ENCODE results near the gene SSTR4.

DNA sequence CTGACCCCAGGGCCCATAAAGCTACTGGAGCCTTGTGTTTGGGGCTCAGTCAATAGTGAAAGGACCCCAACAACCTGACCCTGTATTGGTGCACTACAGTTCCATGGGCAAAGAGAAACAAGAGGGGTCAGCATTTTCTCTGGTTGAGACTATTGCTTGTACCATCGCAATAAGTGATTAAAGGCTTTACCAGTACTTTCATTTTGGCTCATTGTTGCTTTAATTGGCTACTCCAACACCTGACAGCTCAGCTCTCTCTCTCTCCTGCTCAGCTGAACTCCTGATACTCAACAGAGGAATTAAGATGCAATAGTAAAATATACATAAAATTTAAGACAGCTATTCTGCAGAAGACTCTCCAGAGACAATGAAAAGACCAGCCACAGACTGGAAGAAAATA is 33.2 kb downstream of the SSTR4 start:
- TF ChIP-seq, protein P1, sequence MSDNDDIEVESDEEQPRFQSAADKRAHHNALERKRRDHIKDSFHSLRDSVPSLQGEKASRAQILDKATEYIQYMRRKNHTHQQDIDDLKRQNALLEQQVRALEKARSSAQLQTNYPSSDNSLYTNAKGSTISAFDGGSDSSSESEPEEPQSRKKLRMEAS (IDR thresholded peaks at IDR 0.05): no peak
- TF ChIP-seq SNRNP70 (IDR thresholded peaks at IDR 0.05; ENCODE audit: low read depth, low read length) (no peak), FOXA1 (IDR thresholded peaks at IDR 0.05) (no peak), FOXA1 (CRISPR knock-in tag; IDR thresholded peaks at IDR 0.05) (no peak), RNF2 (conservative IDR thresholded peaks at IDR 0.05; ENCODE audit: low read depth) (no peak), ZNF652 (CRISPR knock-in tag; IDR thresholded peaks at IDR 0.05; ENCODE audit: borderline replicate concordance, low read depth) (no peak), ZKSCAN1 (IDR thresholded peaks at IDR 0.05; ENCODE audit: low read length) (no peak), MTA3 (CRISPR knock-in tag; IDR thresholded peaks at IDR 0.05) (no peak)
- TF ChIP-seq, protein P2, sequence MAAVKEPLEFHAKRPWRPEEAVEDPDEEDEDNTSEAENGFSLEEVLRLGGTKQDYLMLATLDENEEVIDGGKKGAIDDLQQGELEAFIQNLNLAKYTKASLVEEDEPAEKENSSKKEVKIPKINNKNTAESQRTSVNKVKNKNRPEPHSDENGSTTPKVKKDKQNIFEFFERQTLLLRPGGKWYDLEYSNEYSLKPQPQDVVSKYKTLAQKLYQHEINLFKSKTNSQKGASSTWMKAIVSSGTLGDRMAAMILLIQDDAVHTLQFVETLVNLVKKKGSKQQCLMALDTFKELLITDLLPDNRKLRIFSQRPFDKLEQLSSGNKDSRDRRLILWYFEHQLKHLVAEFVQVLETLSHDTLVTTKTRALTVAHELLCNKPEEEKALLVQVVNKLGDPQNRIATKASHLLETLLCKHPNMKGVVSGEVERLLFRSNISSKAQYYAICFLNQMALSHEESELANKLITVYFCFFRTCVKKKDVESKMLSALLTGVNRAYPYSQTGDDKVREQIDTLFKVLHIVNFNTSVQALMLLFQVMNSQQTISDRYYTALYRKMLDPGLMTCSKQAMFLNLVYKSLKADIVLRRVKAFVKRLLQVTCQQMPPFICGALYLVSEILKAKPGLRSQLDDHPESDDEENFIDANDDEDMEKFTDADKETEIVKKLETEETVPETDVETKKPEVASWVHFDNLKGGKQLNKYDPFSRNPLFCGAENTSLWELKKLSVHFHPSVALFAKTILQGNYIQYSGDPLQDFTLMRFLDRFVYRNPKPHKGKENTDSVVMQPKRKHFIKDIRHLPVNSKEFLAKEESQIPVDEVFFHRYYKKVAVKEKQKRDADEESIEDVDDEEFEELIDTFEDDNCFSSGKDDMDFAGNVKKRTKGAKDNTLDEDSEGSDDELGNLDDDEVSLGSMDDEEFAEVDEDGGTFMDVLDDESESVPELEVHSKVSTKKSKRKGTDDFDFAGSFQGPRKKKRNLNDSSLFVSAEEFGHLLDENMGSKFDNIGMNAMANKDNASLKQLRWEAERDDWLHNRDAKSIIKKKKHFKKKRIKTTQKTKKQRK (IDR thresholded peaks at IDR 0.05; ENCODE audit: low read length): no peak
- TF ChIP-seq, protein P3, sequence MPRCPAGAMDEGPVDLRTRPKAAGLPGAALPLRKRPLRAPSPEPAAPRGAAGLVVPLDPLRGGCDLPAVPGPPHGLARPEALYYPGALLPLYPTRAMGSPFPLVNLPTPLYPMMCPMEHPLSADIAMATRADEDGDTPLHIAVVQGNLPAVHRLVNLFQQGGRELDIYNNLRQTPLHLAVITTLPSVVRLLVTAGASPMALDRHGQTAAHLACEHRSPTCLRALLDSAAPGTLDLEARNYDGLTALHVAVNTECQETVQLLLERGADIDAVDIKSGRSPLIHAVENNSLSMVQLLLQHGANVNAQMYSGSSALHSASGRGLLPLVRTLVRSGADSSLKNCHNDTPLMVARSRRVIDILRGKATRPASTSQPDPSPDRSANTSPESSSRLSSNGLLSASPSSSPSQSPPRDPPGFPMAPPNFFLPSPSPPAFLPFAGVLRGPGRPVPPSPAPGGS (CRISPR knock-in tag; IDR thresholded peaks at IDR 0.05): no peak
- TF ChIP-seq, protein P4, sequence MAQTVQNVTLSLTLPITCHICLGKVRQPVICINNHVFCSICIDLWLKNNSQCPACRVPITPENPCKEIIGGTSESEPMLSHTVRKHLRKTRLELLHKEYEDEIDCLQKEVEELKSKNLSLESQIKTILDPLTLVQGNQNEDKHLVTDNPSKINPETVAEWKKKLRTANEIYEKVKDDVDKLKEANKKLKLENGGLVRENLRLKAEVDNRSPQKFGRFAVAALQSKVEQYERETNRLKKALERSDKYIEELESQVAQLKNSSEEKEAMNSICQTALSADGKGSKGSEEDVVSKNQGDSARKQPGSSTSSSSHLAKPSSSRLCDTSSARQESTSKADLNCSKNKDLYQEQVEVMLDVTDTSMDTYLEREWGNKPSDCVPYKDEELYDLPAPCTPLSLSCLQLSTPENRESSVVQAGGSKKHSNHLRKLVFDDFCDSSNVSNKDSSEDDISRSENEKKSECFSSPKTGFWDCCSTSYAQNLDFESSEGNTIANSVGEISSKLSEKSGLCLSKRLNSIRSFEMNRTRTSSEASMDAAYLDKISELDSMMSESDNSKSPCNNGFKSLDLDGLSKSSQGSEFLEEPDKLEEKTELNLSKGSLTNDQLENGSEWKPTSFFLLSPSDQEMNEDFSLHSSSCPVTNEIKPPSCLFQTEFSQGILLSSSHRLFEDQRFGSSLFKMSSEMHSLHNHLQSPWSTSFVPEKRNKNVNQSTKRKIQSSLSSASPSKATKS (CRISPR knock-in tag; IDR thresholded peaks at IDR 0.05): no peak
- TF ChIP-seq, protein P5, sequence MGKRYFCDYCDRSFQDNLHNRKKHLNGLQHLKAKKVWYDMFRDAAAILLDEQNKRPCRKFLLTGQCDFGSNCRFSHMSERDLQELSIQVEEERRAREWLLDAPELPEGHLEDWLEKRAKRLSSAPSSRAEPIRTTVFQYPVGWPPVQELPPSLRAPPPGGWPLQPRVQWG (CRISPR knock-in tag; IDR thresholded peaks at IDR 0.05; ENCODE audit: borderline replicate concordance, low read depth): no peak

Measured in HepG2 (cell line).